GM12878 (cell line): ENCODE data around the gene ADAMTS4. TPM values are rescaled to one million over a fixed set of nuclear protein-coding genes. Genes with fewer than 3 reads are reported as not detected.
A peak's percentile ranks its signal among the peaks of the same experiment; 100 is the strongest.

ENCODE experiments used
- BRCA1 ChIP-seq: IDR thresholded peaks from 2 replicates; pipeline ENCODE4 v1.6.1; 2011; ENCODE audit warnings: low read depth, low read length, improper control_type of control experiment
- CHD2 ChIP-seq: IDR thresholded peaks from 2 replicates; pipeline ENCODE4 v1.6.1; 2011; ENCODE audit warnings: low read depth, low read length, improper control_type of control experiment, borderline replicate concordance
- E2F4 ChIP-seq: IDR thresholded peaks from 2 replicates; pipeline ENCODE4 v1.6.1; 2012; ENCODE audit warnings: low read depth, low read length, improper control_type of control experiment
- E4F1 ChIP-seq: fragments of 450-650 bp; IDR thresholded peaks from 2 replicates; pipeline ENCODE4 v1.6.1; 2018; ENCODE audit warnings: borderline replicate concordance, mild to moderate bottlenecking; ENCODE audit not compliant: partially characterized antibody
- EP300 ChIP-seq, 2 experiments: fragments of 150-350 bp in 1 of 2; IDR thresholded peaks; 2 replicates each; pipeline ENCODE4 v1.6.1; 2011 to 2012; ENCODE audit warnings: low read depth in 2 of 2, low read length in 2 of 2, borderline replicate concordance in 1 of 2, improper control_type of control experiment in 1 of 2, inconsistent platforms in 1 of 2; ENCODE audit not compliant: control insufficient read depth in 1 of 2
- HDAC2 ChIP-seq: fragments of 200-600 bp; sonication (generic); IDR thresholded peaks from 2 replicates; pipeline ENCODE4 v1.6.1; 2017
- KLF5 ChIP-seq: fragments of 450-650 bp; IDR thresholded peaks from 2 replicates; pipeline ENCODE4 v1.6.1; 2014; ENCODE audit warnings: mild to moderate bottlenecking; ENCODE audit not compliant: partially characterized antibody
- MXI1 ChIP-seq: fragments of 150-350 bp; IDR thresholded peaks from 2 replicates; pipeline ENCODE4 v1.6.1; 2011; ENCODE audit warnings: low read depth, mild to moderate bottlenecking, inconsistent platforms, low read length, improper control_type of control experiment
- MYB ChIP-seq: fragments of 150-350 bp; IDR thresholded peaks from 2 replicates; pipeline ENCODE4 v1.6.1; 2014; ENCODE audit warnings: mild to moderate bottlenecking, low read depth, low read length, borderline replicate concordance
- RBBP5 ChIP-seq: fragments of 200-600 bp; sonication (generic); conservative IDR thresholded peaks from 2 replicates; pipeline ENCODE4 v1.6.1; 2016
- SMAD1 ChIP-seq: fragments of 450-650 bp; IDR thresholded peaks from 2 replicates; pipeline ENCODE4 v1.6.1; 2018; ENCODE audit warnings: mild to moderate bottlenecking, low read depth; ENCODE audit not compliant: partially characterized antibody
- SRF ChIP-seq, 2 experiments: IDR thresholded peaks; 2 replicates each; pipeline ENCODE4 v1.6.1; 2011; ENCODE audit warnings: low read depth in 2 of 2, low read length in 2 of 2, mild to moderate bottlenecking in 1 of 2, moderate library complexity in 1 of 2
- ZNF24 ChIP-seq: fragments of 450-650 bp; IDR thresholded peaks from 2 replicates; pipeline ENCODE4 v1.6.1; 2017; ENCODE audit warnings: antibody characterized with exemption, mild to moderate bottlenecking
- ZNF622 ChIP-seq: fragments of 450-650 bp; IDR thresholded peaks from 2 replicates; pipeline ENCODE4 v1.6.1; 2017; ENCODE audit warnings: mild to moderate bottlenecking, inconsistent platforms
- polyA plus RNA-seq, 11 experiments: library from polyadenylated mRNA; depleted of rRNA in 4 of 11; unstranded in 6 of 11; stranded (reverse) in 5 of 11; fragments of >200 nt; fragmentation: Nextera tagmentation in 4 of 11; fragmentation: Illumina TruSeq in 1 of 11; extraction: Ambion mirVana in 4 of 11; extraction: Trizol in 1 of 11; gene quantifications; 1 replicate in 1 of 11; 2 replicates in 10 of 11; pipeline versions ENCODE4 v1.2.1 to v1.2.3, GENCODE V29; 2011 to 2016; ENCODE audit warnings: inconsistent platforms in 2 of 11, missing spikeins in 2 of 11, low read depth in 1 of 11
- total RNA-seq, 4 experiments: library from RNA; depleted of rRNA in 3 of 4; stranded (reverse); fragments of >200 nt in 3 of 4; fragmentation: Illumina TruSeq in 1 of 4; extraction: Trizol in 1 of 4; gene quantifications; 2 replicates each; pipeline versions ENCODE4 v1.2.1 to v1.2.3, GENCODE V29; 2013 to 2021
- TF ChIP-seq, protein P1 (sequence below): IDR thresholded peaks from 2 replicates; pipeline ENCODE4 v1.6.1; 2012; ENCODE audit warnings: low read depth, low read length, improper control_type of control experiment
- TF ChIP-seq, protein P2 (sequence below): fragments of 450-650 bp; formaldehyde crosslinking; IDR thresholded peaks from 2 replicates; pipeline ENCODE4 v1.5.0; 2022; ENCODE audit warnings: mild to moderate bottlenecking, missing genetic modification characterization
- TF ChIP-seq, protein P3 (sequence below): fragments of 450-650 bp; IDR thresholded peaks from 2 replicates; pipeline ENCODE4 v1.6.1; 2017; ENCODE audit warnings: mild to moderate bottlenecking, moderate library complexity

Gene ADAMTS4
- total and polyA plus RNA-seq, 10 of the 15 experiments (the other 5 are each of a cell fraction or from before 2014, with no cell fraction given) = 0.01 to 0.13 (median 0.05) TPM; not detected in 2

DNA sequence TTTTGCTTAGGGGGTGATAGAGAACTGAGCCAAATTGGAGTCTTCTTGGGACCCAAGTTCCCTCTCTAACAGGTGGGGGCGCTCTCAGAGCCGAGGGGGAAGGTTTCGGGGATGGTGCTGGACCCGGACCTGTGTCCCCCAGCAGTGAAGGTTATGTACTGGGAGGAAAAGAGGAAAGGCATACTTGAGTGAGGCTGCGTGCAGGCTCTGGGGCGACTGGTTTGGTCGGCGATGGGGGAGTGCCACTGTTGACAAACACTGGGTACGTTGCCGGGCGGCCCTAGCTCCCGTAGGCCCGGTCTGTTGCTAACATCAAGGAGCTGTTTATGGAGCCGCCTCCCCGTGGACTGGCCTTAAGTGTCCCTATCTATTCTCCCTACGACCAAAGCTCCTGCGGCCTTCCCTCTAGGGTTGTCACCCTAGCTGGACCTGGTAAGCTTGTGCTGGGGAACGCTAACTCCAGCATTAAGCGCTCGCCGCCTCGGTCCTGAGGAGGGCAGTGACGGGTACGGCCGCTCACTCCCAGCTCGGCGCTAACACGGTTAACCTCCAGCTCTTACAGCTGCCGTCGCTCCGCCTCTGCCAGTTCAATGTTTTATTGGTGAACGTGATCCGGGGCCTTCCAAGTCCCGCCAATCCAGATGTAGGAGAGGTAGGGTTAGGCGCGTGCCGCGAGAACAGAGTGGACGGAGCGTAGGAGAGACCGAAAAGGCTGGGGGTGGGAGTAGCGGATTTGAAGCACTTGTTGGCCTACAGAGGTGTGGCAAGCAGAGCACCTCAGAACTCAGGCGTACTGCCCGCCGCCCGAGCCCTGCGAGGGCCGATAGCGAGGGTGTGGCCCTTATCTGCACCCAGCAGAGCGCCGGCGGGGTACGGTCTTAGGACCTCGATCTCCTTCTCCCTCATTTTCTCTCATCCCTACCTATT is 32.8 kb downstream of the ADAMTS4 start, which contains the start of gene PPOX (continued):
- peak; percentile 39 for TF ChIP-seq E4F1
- TF ChIP-seq, protein P1, sequence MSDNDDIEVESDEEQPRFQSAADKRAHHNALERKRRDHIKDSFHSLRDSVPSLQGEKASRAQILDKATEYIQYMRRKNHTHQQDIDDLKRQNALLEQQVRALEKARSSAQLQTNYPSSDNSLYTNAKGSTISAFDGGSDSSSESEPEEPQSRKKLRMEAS = no peak; the same call in 1 of the 2 replicates
- TF ChIP-seq HDAC2 = no peak
- TF ChIP-seq MYB = no peak
- TF ChIP-seq SMAD1 = no peak
- TF ChIP-seq CHD2 = peak; percentile 98
- TF ChIP-seq, protein P2, sequence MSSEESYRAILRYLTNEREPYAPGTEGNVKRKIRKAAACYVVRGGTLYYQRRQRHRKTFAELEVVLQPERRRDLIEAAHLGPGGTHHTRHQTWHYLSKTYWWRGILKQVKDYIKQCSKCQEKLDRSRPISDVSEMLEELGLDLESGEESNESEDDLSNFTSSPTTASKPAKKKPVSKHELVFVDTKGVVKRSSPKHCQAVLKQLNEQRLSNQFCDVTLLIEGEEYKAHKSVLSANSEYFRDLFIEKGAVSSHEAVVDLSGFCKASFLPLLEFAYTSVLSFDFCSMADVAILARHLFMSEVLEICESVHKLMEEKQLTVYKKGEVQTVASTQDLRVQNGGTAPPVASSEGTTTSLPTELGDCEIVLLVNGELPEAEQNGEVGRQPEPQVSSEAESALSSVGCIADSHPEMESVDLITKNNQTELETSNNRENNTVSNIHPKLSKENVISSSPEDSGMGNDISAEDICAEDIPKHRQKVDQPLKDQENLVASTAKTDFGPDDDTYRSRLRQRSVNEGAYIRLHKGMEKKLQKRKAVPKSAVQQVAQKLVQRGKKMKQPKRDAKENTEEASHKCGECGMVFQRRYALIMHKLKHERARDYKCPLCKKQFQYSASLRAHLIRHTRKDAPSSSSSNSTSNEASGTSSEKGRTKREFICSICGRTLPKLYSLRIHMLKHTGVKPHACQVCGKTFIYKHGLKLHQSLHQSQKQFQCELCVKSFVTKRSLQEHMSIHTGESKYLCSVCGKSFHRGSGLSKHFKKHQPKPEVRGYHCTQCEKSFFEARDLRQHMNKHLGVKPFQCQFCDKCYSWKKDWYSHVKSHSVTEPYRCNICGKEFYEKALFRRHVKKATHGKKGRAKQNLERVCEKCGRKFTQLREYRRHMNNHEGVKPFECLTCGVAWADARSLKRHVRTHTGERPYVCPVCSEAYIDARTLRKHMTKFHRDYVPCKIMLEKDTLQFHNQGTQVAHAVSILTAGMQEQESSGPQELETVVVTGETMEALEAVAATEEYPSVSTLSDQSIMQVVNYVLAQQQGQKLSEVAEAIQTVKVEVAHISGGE = no peak
- TF ChIP-seq ZNF622 = no peak
- TF ChIP-seq E2F4 = peak; percentile 82
- TF ChIP-seq BRCA1 = peak; percentile 70
- TF ChIP-seq, protein P3, sequence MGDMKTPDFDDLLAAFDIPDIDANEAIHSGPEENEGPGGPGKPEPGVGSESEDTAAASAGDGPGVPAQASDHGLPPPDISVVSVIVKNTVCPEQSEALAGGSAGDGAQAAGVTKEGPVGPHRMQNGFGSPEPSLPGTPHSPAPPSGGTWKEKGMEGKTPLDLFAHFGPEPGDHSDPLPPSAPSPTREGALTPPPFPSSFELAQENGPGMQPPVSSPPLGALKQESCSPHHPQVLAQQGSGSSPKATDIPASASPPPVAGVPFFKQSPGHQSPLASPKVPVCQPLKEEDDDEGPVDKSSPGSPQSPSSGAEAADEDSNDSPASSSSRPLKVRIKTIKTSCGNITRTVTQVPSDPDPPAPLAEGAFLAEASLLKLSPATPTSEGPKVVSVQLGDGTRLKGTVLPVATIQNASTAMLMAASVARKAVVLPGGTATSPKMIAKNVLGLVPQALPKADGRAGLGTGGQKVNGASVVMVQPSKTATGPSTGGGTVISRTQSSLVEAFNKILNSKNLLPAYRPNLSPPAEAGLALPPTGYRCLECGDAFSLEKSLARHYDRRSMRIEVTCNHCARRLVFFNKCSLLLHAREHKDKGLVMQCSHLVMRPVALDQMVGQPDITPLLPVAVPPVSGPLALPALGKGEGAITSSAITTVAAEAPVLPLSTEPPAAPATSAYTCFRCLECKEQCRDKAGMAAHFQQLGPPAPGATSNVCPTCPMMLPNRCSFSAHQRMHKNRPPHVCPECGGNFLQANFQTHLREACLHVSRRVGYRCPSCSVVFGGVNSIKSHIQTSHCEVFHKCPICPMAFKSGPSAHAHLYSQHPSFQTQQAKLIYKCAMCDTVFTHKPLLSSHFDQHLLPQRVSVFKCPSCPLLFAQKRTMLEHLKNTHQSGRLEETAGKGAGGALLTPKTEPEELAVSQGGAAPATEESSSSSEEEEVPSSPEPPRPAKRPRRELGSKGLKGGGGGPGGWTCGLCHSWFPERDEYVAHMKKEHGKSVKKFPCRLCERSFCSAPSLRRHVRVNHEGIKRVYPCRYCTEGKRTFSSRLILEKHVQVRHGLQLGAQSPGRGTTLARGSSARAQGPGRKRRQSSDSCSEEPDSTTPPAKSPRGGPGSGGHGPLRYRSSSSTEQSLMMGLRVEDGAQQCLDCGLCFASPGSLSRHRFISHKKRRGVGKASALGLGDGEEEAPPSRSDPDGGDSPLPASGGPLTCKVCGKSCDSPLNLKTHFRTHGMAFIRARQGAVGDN = no peak
- no peak for TF ChIP-seq RBBP5
- TF ChIP-seq MXI1 = 0 out of 2 replicates have a peak, but pooled peaks have one; percentile 55
- no peak for TF ChIP-seq SRF (IDR thresholded peaks at IDR 0.05; ENCODE audit: low read depth in 2 of 2, low read length in 2 of 2)
- peak; percentile 73 for TF ChIP-seq KLF5
- TF ChIP-seq ZNF24 = no peak
- no peak; a peak in 1 of 4 replicates for TF ChIP-seq EP300 (IDR thresholded peaks at IDR 0.05; ENCODE audit: borderline replicate concordance in 1 of 2, control insufficient read depth in 1 of 2, low read depth in 2 of 2, low read length in 2 of 2)
